Stimulated activated CD8-positive, alpha-beta memory T cell treated with anti-CD3 and anti-CD28 coated beads, Interleukin-12 subunit alpha, Interleukin-12 subunit beta, amount 100 ng/mL, for 4 hours (primary cell): Measurements from ENCODE around the gene TBC1D19.
"Not testable (repeated sequence)": the region's sequence is repeated elsewhere in the genome, so short reads cannot be mapped to it uniquely, and the experiment has no call there.

Experiments used
- DNase-seq: peaks from one replicate; pipeline ENCODE4 v3.0.0-alpha.2; 2020; ENCODE audit warnings: low read depth

The TBC1D19 gene

GRCh38 chr4:26687728-26688127 is 103.8 kb downstream of the TBC1D19 start:
- no peak for DNase-seq

GRCh38 chr4:26690506-26690905 is 106.6 kb downstream of the TBC1D19 start:
- no peak for DNase-seq

DNA sequence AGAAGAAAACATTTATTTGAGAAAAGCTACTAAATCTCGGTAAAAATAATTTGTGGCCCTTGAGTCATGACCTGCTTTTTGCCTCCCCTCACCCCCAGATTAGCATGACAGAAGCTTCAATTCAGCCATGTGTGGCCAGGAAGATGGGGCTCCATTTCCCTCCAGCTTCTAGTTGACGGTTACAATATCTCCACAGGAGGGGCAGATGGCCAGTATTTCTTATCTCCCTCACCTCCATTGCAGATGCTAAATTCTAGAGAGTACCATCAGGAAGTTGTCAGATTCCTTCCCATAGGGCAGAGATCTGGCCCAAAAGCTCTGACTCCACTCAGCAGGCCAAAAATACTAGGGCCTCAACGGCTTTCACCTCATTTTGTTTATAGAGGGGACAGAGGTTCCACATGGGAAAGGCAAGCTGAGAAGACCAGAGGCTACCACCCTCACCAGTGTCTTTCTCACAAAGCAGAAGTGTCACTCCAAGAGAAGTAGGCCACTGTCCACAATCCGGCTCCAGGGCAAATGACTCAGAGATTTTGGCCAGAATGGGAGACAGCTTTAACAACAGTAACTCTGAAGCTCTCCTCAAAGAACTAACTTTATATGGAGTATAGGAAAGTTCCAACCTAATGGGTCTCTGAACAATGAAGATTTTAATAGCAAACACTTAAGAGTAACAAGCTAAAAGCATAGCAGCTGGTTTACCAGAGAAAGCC is 108.3 kb downstream of the TBC1D19 start:
- no peak for DNase-seq

- not testable (repeated sequence) for DNase-seq
Observed at GRCh38 chr4:26694131-26694530, 110.2 kb downstream of the TBC1D19 start.

- DNase-seq, result no peak
Observed at GRCh38 chr4:26700110-26700509, 116.2 kb downstream of the TBC1D19 start.

GRCh38 chr4:26701095-26701494 is 117.2 kb downstream of the TBC1D19 start:
- DNase-seq, result no peak

DNA sequence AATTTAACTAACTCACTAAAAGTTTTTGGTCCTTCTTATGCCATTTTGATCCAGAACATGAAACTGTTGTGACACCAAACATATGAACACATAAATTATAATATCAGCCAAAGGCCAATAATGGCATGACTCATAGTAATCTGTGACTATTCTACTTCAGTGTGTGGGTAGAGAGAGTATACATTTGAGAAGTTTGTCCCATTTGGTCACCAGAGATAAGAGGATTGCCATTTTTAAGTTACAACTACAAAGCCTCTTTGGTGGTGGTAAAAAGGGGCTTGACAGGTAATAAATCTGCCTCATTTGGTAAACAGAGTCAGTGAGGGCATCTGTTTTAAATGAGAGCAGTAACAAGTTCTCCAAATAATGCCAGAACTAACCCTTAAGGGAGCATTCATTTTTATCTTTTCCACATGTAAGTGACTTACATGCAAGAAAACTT is 117.9 kb downstream of the TBC1D19 start:
- DNase-seq, result no peak

DNA sequence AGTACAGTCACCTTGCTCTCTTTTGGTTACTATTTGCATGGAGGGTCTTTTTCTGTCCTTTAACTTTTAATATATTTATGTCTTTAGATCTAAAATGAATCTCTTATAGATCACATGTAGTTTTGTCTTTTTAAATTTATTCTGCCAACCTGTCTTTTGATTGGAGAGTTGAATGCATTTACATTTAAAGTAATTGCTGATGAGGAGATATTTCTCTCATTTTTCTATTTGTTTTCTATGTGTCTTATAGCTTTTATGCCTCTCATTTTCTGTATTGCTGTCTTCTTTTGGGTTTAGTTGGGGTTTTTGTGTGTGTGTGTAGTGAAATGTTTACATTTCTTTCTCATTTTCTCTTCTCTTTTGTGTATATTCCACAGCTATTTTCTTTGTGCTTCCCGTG is 123.5 kb downstream of the TBC1D19 start:
- DNase-seq, result no peak

DNA sequence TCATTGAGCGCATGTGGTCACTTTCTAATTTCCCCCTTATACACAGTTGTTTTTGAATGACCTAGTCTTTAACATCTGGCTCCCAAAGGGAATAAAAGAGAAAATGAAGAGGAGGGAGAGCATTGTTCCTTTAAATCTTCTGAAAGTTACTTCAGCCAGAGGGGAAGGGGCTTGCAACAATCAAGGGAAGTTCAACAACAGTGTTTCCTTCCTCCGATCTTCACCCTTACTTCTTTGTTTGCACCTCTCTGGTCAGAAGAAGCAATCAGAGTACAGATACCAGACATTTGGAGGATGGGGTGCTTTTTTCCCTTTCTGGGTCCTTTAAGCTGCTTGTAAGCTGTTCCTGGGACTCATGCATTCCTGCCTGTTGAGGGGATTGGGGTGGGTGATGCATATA is 125.4 kb downstream of the TBC1D19 start:
- DNase-seq, result no peak

GRCh38 chr4:26713563-26714151 is 129.8 kb downstream of the TBC1D19 start:
- DNase-seq, result no peak

DNA sequence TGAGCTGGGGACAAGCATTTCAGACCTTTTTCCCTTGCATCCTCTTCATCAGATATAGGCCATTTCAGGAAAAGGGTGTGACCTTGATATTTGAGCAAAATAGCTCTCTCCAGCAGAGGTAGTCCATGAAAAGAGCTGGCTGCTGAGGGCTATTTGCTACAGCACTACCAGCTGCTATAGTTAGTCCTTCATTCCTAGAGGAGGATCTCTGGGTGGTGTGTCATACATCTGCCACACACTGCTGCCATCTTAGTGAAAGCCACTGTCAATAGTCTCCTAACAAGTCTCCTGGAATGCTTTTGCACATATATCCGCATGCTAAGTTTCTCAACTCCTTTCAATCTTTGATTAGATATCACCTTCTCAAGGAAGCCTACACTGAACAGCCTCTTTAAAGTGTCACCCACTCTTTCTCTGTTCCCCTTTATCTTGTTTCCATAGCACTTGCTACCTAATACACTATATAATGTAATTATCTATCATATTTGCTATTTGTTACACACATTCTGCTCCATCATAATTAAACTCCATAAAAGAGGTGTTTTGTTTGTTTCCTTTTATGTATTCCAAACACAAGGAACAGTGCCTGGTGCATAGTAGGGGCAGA is 131.9 kb downstream of the TBC1D19 start:
- no peak for DNase-seq

DNA sequence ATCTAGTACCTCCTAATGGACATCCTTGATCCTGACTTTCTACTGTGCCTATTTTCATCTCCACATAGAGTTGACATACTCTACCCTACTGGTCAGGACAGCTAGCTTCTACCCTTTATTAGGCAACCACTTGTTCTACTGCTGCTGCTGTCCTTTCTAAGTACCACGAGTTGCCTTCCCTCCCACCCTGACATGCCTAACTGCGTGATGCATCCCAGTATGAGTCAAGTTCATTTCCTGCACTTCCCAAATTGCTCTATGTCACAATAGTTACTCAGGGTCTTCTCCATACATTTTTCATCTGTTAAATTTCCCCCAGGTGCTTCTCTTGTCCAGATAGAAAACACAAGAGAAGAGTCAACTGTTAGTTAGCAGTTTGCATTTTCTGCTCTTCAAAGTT is 133.4 kb downstream of the TBC1D19 start:
- no peak for DNase-seq

GRCh38 chr4:26719954-26720552 is 136.2 kb downstream of the TBC1D19 start:
- no peak for DNase-seq

- no peak for DNase-seq
Observed at GRCh38 chr4:26721685-26722084, 137.8 kb downstream of the TBC1D19 start.

GRCh38 chr4:26723216-26723615 is 139.3 kb downstream of the TBC1D19 start:
- DNase-seq, result no peak

- DNase-seq, result no peak
Observed at GRCh38 chr4:26724534-26724933, 140.7 kb downstream of the TBC1D19 start.

DNA sequence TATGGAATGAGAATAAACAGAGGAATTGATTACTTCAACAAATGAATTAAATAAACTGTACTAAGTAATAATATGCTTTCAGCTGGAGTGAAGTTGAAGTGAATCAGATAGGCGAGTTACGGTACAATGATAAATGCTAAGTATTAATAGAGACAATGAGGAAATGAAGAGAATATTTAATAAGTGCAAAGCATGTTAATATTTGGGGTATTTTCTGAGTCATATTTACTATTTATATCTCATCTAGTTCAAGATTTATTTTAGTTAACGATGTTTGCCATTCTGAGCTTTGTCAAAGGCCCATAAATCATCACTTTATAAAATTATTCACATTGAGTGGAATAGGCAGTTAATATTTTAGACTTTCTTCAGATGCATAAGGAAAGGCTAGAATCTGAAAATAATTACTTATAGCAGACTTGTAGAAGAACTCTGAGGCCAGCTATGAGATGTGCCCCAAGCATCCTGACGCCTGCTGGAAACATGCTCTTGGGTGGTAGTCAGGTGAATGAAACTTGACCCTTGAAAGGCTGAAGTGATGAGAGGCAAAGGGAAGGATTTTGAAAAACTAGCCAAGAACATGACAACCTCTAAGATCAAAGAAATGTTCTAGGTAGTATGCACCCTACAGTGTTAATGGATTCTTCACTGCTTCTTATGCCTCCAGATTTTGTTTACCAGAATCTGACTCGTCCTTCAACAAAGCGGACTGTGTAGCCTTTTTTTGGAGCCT is 142.9 kb downstream of the TBC1D19 start:
- DNase-seq, result no peak

GRCh38 chr4:26727844-26728243 is 144.0 kb downstream of the TBC1D19 start:
- no peak for DNase-seq

GRCh38 chr4:26729027-26729426 is 145.1 kb downstream of the TBC1D19 start:
- no peak for DNase-seq

GRCh38 chr4:26729547-26729946 is 145.7 kb downstream of the TBC1D19 start:
- no peak for DNase-seq

DNA sequence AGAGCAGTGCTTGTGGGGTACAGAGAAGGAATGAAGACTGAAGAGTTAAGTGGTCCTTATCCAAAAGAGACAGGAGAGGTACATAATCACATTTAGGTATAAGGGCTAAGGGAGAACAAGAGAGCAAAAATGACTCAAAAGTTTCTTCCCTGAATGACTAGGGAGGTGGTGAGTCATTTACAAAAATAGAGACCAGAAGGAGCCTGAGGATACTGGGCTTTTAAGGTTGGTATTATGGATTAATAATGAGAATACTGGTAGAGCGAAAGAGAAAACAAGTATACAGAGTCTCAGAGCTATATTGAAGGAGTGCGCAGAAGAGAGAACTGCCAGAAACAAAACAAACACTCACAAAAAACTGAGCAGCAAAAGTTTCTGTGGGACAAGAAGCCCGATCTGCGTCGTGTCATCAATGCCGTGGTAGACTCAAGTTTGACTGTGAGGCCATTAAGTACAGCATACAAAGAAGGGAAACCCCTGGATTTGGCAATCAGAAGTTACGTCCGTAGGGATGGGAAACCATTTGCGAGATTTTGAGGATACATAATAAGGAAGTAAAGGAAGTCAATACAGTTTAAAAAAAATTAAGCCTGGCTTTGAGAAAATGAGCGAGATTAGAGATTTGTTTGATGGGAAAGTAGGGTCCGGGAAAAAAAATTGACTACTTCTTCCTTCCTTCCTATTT is 147.6 kb downstream of the TBC1D19 start:
- DNase-seq, result no peak

DNA sequence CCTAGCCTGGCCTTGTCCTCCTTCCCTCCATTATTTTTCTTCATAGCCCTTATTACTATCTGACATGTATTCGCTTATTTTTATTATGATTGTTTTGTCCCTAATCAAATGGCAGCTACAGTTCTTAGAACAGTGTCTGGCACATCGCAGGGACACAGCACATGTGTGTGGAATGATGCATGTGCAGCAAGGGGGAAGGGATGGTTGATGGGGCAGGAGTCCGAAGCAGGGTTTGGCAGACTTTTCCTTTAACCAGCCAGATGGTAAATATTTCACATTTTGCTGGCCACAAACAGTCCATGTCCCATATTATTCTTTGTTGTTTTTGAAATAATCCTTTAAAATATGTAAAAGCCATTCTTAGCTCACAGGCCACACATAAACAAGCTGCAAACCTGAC is 148.5 kb downstream of the TBC1D19 start:
- no peak for DNase-seq
